Measurements from ENCODE around the gene PID1. TPM values are rescaled to one million over a fixed set of nuclear protein-coding genes. Genes with fewer than 3 reads are reported as not detected.

PID1 gene
- polyA plus RNA-seq, 3 donors: 61.8 to 117 (median 62.3) TPM

DNA sequence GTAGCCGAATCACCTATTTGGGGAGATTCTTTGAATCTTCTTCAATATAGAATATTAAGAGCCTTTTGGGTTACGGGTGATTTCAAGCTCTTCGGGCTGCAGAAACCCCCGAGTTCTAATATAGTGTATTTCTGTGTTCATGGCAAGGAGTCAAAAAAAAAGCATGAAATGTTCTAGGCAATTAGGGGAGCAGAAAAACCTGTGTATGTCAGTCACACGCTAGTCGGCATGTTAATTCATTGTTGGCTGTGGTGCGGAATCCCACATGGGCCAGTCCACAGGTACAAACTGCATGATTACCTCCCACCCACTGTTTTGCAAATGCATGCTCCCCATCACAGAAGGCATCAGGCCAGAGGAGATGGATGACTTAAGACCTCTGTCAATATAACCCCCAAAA is 161.9 kb downstream of the PID1 start:
- intact Hi-C loops (cut with micrococcal nuclease): no loop called here
- Mint-ChIP-seq H3K9me3 (peaks cover 2 to 16% (median 6%) of the 10 kb centered on the region in 7 donors), H3K27ac (no peak overlapping the region), H3K36me3 (no peaks in the 10 kb centered on the region), H3K27me3 (ENCODE audit: low read depth in 3 of 3) (peaks cover 0 to 5% (median 0%) of the 10 kb centered on the region in 3 donors), H3K4me1 (no peaks in the 10 kb centered on the region), H3K4me3 (no peak overlapping the region)
- peaks cover 89% of the 10 kb centered on the region for H4K20me1 ChIP-seq (ENCODE audit: insufficient read depth, low read length)
- 90% methylated on average over 2 of the region's 7 CpGs for WGBS (ENCODE audit: insufficient coverage)
- no peaks in the 10 kb centered on the region for H3K36me3 ChIP-seq (replicated peaks in 1 of 2; ENCODE audit: control insufficient read depth in 1 of 2, insufficient read depth in 2 of 2, low read length in 2 of 2)
- H3K79me2 ChIP-seq (ENCODE audit: insufficient read depth, low read length): no peaks in the 10 kb centered on the region
- H3K4me1 ChIP-seq (ENCODE audit: control insufficient read depth in 1 of 2, insufficient read depth in 2 of 2, low read length in 2 of 2): no peaks in the 10 kb centered on the region
- no peak overlapping the region for H3K4me2 ChIP-seq (replicated peaks; ENCODE audit: extremely low read depth, low read length, poor library complexity, severe bottlenecking)
- peaks cover 3 to 5% of the 10 kb centered on the region in 2 donors for H3K9me3 ChIP-seq (replicated peaks in 1 of 2; ENCODE audit: control insufficient read depth in 1 of 2, insufficient read depth in 1 of 2, low read length in 2 of 2)
- no peak overlapping the region for H2AFZ ChIP-seq (ENCODE audit: insufficient read depth, low read depth, low read length, poor library complexity, severe bottlenecking)
- TF ChIP-seq, protein P1, sequence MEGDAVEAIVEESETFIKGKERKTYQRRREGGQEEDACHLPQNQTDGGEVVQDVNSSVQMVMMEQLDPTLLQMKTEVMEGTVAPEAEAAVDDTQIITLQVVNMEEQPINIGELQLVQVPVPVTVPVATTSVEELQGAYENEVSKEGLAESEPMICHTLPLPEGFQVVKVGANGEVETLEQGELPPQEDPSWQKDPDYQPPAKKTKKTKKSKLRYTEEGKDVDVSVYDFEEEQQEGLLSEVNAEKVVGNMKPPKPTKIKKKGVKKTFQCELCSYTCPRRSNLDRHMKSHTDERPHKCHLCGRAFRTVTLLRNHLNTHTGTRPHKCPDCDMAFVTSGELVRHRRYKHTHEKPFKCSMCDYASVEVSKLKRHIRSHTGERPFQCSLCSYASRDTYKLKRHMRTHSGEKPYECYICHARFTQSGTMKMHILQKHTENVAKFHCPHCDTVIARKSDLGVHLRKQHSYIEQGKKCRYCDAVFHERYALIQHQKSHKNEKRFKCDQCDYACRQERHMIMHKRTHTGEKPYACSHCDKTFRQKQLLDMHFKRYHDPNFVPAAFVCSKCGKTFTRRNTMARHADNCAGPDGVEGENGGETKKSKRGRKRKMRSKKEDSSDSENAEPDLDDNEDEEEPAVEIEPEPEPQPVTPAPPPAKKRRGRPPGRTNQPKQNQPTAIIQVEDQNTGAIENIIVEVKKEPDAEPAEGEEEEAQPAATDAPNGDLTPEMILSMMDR (IDR thresholded peaks at IDR 0.05): no peak
- H3K27ac ChIP-seq (ENCODE audit: low read depth in 1 of 2, low read length in 2 of 2): no peak overlapping the region
- no peak overlapping the region for H3K9ac ChIP-seq (ENCODE audit: insufficient read depth, low read length, poor library complexity, severe bottlenecking)
- H3K27me3 ChIP-seq (ENCODE audit: control insufficient read depth in 2 of 2, insufficient read depth in 2 of 2, low read length in 2 of 2): no peaks in the 10 kb centered on the region
- DNase-seq: no peak
- H3K4me3 ChIP-seq (replicated peaks in 1 of 3; ENCODE audit: low read depth in 2 of 3, low read length in 3 of 3): no peak overlapping the region

DNA sequence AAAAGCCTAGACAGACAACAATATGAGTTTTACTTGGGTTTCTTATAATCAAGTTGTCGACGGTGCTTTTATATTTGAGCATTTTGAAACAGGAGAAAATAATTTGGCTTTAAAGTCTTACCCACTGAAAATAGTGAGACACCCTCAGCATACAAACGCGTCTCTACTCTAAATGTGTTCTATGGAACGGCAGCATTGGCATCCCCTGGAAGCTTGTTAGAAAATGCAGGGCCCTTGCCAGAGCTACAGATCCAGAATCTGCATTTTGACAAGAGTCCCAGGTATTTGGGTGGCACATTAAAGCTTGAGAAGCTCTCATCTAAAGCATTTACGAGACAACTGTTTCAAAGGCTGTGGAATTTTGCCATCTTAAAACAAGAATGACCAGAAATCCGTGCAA is 163.5 kb downstream of the PID1 start:
- Histone ChIP-seq H3K27ac (ENCODE audit: low read depth in 1 of 2, low read length in 2 of 2) (no peak overlapping the region), H3K79me2 (ENCODE audit: insufficient read depth, low read length) (no peaks in the 10 kb centered on the region), H2AFZ (ENCODE audit: insufficient read depth, low read depth, low read length, poor library complexity, severe bottlenecking) (no peak overlapping the region), H3K4me3 (replicated peaks in 1 of 3; ENCODE audit: low read depth in 2 of 3, low read length in 3 of 3) (no peak overlapping the region), H3K27me3 (ENCODE audit: control insufficient read depth in 2 of 2, insufficient read depth in 2 of 2, low read length in 2 of 2) (no peaks in the 10 kb centered on the region), H3K4me2 (replicated peaks; ENCODE audit: extremely low read depth, low read length, poor library complexity, severe bottlenecking) (no peak overlapping the region), H3K9me3 (replicated peaks in 1 of 2; ENCODE audit: control insufficient read depth in 1 of 2, insufficient read depth in 1 of 2, low read length in 2 of 2) (peaks cover 5% of the 10 kb centered on the region in 2 donors), H3K4me1 (ENCODE audit: control insufficient read depth in 1 of 2, insufficient read depth in 2 of 2, low read length in 2 of 2) (no peaks in the 10 kb centered on the region), H4K20me1 (ENCODE audit: insufficient read depth, low read length) (peaks cover 96% of the 10 kb centered on the region), H3K36me3 (replicated peaks in 1 of 2; ENCODE audit: control insufficient read depth in 1 of 2, insufficient read depth in 2 of 2, low read length in 2 of 2) (no peaks in the 10 kb centered on the region), H3K9ac (ENCODE audit: insufficient read depth, low read length, poor library complexity, severe bottlenecking) (no peak overlapping the region)
- H3K4me1 Mint-ChIP-seq: no peaks in the 10 kb centered on the region
- DNase-seq: no peak
- H3K4me3 Mint-ChIP-seq: no peak overlapping the region
- 100% methylated on average over 4 of the region's 7 CpGs for WGBS (ENCODE audit: insufficient coverage)
- TF ChIP-seq, protein P1 (IDR thresholded peaks at IDR 0.05): no peak
- H3K27ac Mint-ChIP-seq: no peak overlapping the region
- intact Hi-C loops (cut with micrococcal nuclease): no loop called here
- peaks cover 0 to 5% (median 0%) of the 10 kb centered on the region in 3 donors for H3K27me3 Mint-ChIP-seq (ENCODE audit: low read depth in 3 of 3)
- H3K36me3 Mint-ChIP-seq: no peaks in the 10 kb centered on the region
- H3K9me3 Mint-ChIP-seq: peaks cover 0 to 21% (median 7%) of the 10 kb centered on the region in 7 donors
